HG03575 (cell line): ENCODE results near the gene GATA3.

Source experiments
- ATAC-seq: cut with Tn5 transposase; IDR thresholded peaks from one replicate; pipeline ENCODE4 v1.9.1; 2021; ENCODE audit not compliant: unreplicated experiment, insufficient number of reproducible peaks, low FRiP score; ENCODE audit errors: extremely low read depth

GATA3 gene

GRCh38 chr10:8116926-8117493, 62.5 kb downstream of the GATA3 start:
- no peak for ATAC-seq

- ATAC-seq: no peak
Measured at GRCh38 chr10:8121201-8121890, 66.9 kb downstream of the GATA3 start.

GRCh38 chr10:8122611-8123369, 68.3 kb downstream of the GATA3 start:
- no peak for ATAC-seq

- no peak for ATAC-seq
Measured at GRCh38 chr10:8124436-8124835, 69.9 kb downstream of the GATA3 start.
